ENCODE results near the gene TXNDC5. TPM values are rescaled to one million over a fixed set of nuclear protein-coding genes. Genes with fewer than 3 reads are reported as not detected.
A peak's percentile ranks its signal among the peaks of the same experiment; 100 is the strongest.
"Not testable (repeated sequence)": the region's sequence is repeated elsewhere in the genome, so short reads cannot be mapped to it uniquely, and the experiment has no call there.

Gene TXNDC5
- total RNA-seq, 8 experiments from 2014 or later, result 33.1 to 197 (median 71.2) TPM

- in situ Hi-C loops (cut with MboI; ENCODE audit: low pct_unique_long_range_greater_than_20kb in 2 of 9, low sequenced_read_pairs in 9 of 9, unreplicated experiment in 9 of 9), result loop anchor here in 1 of 9 experiments (25.0 kb wide), 1 partner anchor 163 kb away; the partner anchor contains the start of gene BLOC1S5
- Histone ChIP-seq H3K4me1 (replicated peaks in 1 of 2) (no peaks in the 10 kb centered on the region), H3K27ac (no peak overlapping the region), H3K4me3 (no peak overlapping the region)
- WGBS, 10 experiments, result 60 to 100% (median 83%) methylated on average over 1 to 3 of the region's 5 CpGs; no CpG with 5 or more reads in 2 of the 10 experiments
- ATAC-seq (replicated peaks in 6 of 8), result peak in 1 of 8 experiments; percentile 29
Observed at GRCh38 chr6:7899101-7899888, 11.3 kb downstream of the TXNDC5 start.

GRCh38 chr6:7898193-7898586 lies 12.4 kb downstream of the TXNDC5 start:
- 93 to 100% (median 100%) methylated on average over 1 to 7 of the region's 8 CpGs; no CpG with 5 or more reads in 3 of the 10 experiments for WGBS, 10 experiments
- in situ Hi-C loops (cut with MboI; ENCODE audit: low pct_unique_long_range_greater_than_20kb in 2 of 9, low sequenced_read_pairs in 9 of 9, unreplicated experiment in 9 of 9), result loop anchor here in 1 of 9 experiments (25.0 kb wide), 1 partner anchor 164 kb away; the partner anchor contains the start of gene BLOC1S5
- H3K4me3 ChIP-seq; ATAC-seq (replicated peaks in 6 of 8); H3K4me1 ChIP-seq (replicated peaks in 1 of 2); H3K27ac ChIP-seq: not testable (repeated sequence)

GRCh38 chr6:7897461-7898192 lies 13.0 kb downstream of the TXNDC5 start:
- Histone ChIP-seq H3K4me1 (replicated peaks in 1 of 2) (no peaks in the 10 kb centered on the region), H3K27ac (no peak overlapping the region), H3K4me3 (no peak overlapping the region)
- in situ Hi-C loops (cut with MboI; ENCODE audit: low pct_unique_long_range_greater_than_20kb in 2 of 9, low sequenced_read_pairs in 9 of 9, unreplicated experiment in 9 of 9), result loop anchor here in 1 of 9 experiments (25.0 kb wide), 1 partner anchor 165 kb away; the partner anchor contains the start of gene BLOC1S5
- ATAC-seq (replicated peaks in 6 of 8), result no peak
- 81 to 100% (median 94%) methylated on average over 2 to 8 of the region's 9 CpGs; no CpG with 5 or more reads in 1 of the 10 experiments for WGBS, 10 experiments

- 79 to 100% (median 94%) methylated on average over 2 to 4 of the region's 6 CpGs; no CpG with 5 or more reads in 3 of the 10 experiments for WGBS, 10 experiments
- Histone ChIP-seq H3K4me3 (no peak overlapping the region), H3K27ac (no peak overlapping the region), H3K4me1 (replicated peaks in 1 of 2) (no peaks in the 10 kb centered on the region)
- in situ Hi-C loops (cut with MboI; ENCODE audit: low pct_unique_long_range_greater_than_20kb in 2 of 9, low sequenced_read_pairs in 9 of 9, unreplicated experiment in 9 of 9), result loop anchor here in 1 of 9 experiments (25.0 kb wide), 1 partner anchor 166 kb away; the partner anchor contains the start of gene BLOC1S5
- no peak for ATAC-seq (replicated peaks in 6 of 8)
Observed at GRCh38 chr6:7896465-7896987, 14.1 kb downstream of the TXNDC5 start.

- in situ Hi-C loops (cut with MboI; ENCODE audit: low pct_unique_long_range_greater_than_20kb in 2 of 9, low sequenced_read_pairs in 9 of 9, unreplicated experiment in 9 of 9), result loop anchor here in 1 of 9 experiments (25.0 kb wide), 1 partner anchor 167 kb away; the partner anchor contains the start of gene BLOC1S5
- ATAC-seq (replicated peaks in 6 of 8), result peak in 1 of 8 experiments; percentile 29
Observed at GRCh38 chr6:7895125-7895423, 15.5 kb downstream of the TXNDC5 start.

GRCh38 chr6:7894262-7895124 lies 16.1 kb downstream of the TXNDC5 start:
- 20 to 100% (median 91%) methylated on average over 1 to 11 of the region's 13 CpGs; no CpG with 5 or more reads in 1 of the 10 experiments for WGBS, 10 experiments
- in situ Hi-C loops (cut with MboI; ENCODE audit: low pct_unique_long_range_greater_than_20kb in 2 of 9, low sequenced_read_pairs in 9 of 9, unreplicated experiment in 9 of 9), result loop anchor here in 1 of 9 experiments (25.0 kb wide), 1 partner anchor 168 kb away; the partner anchor contains the start of gene BLOC1S5
- H3K4me1 ChIP-seq (replicated peaks in 1 of 2), result no peaks in the 10 kb centered on the region
- H3K4me3 ChIP-seq, result no peak overlapping the region
- H3K27ac ChIP-seq, result no peak overlapping the region
- no peak for ATAC-seq (replicated peaks in 6 of 8)

More at GRCh38 chr6:7895125-7895423, 15.5 kb downstream of the TXNDC5 start:
- Histone ChIP-seq H3K4me3 (no peak overlapping the region), H3K4me1 (replicated peaks in 1 of 2) (no peaks in the 10 kb centered on the region), H3K27ac (no peak overlapping the region)
- WGBS, 10 experiments, result 75 to 100% (median 81%) methylated on average over 1 to 6 of the region's 7 CpGs; no CpG with 5 or more reads in 4 of the 10 experiments

- in situ Hi-C loops (cut with MboI; ENCODE audit: low pct_unique_long_range_greater_than_20kb in 2 of 9, low sequenced_read_pairs in 9 of 9, unreplicated experiment in 9 of 9), result loop anchor here in 1 of 9 experiments (25.0 kb wide), 1 partner anchor 169 kb away; the partner anchor contains the start of gene BLOC1S5
- H3K4me1 ChIP-seq (replicated peaks in 1 of 2), result no peaks in the 10 kb centered on the region
- H3K4me3 ChIP-seq, result no peak overlapping the region
- WGBS, 10 experiments, result 75 to 100% (median 99%) methylated on average over 1 to 10 of the region's 12 CpGs; no CpG with 5 or more reads in 2 of the 10 experiments
- no peak for ATAC-seq (replicated peaks in 6 of 8)
- H3K27ac ChIP-seq, result no peak overlapping the region
Observed at GRCh38 chr6:7893342-7893741, 17.2 kb downstream of the TXNDC5 start.

- in situ Hi-C loops (cut with MboI; ENCODE audit: low pct_unique_long_range_greater_than_20kb in 2 of 9, low sequenced_read_pairs in 9 of 9, unreplicated experiment in 9 of 9), result loop anchor here in 1 of 9 experiments (25.0 kb wide), 1 partner anchor 170 kb away; the partner anchor contains the start of gene BLOC1S5
- 86 to 100% (median 100%) methylated on average over 1 to 4 of the region's 4 CpGs; no CpG with 5 or more reads in 2 of the 10 experiments for WGBS, 10 experiments
- H3K4me3 ChIP-seq; ATAC-seq (replicated peaks in 6 of 8); H3K4me1 ChIP-seq (replicated peaks in 1 of 2); H3K27ac ChIP-seq: not testable (repeated sequence)
Observed at GRCh38 chr6:7892367-7892766, 18.2 kb downstream of the TXNDC5 start.

GRCh38 chr6:7891078-7891872 lies 19.3 kb downstream of the TXNDC5 start:
- in situ Hi-C loops (cut with MboI; ENCODE audit: low pct_unique_long_range_greater_than_20kb in 2 of 9, low sequenced_read_pairs in 9 of 9, unreplicated experiment in 9 of 9), result loop anchor here in 1 of 9 experiments (25.0 kb wide), 1 partner anchor 171 kb away; the partner anchor contains the start of gene BLOC1S5
- no peak overlapping the region for H3K27ac ChIP-seq
- no peaks in the 10 kb centered on the region for H3K4me1 ChIP-seq (replicated peaks in 1 of 2)
- H3K4me3 ChIP-seq, result no peak overlapping the region
- no peak for ATAC-seq (replicated peaks in 6 of 8)
- WGBS, 10 experiments, result 75 to 100% (median 91%) methylated on average over 1 to 13 of the region's 15 CpGs

GRCh38 chr6:7888587-7889357 lies 21.8 kb downstream of the TXNDC5 start:
- ATAC-seq (replicated peaks in 6 of 8), result no peak
- H3K4me1 ChIP-seq (replicated peaks in 1 of 2), result no peaks in the 10 kb centered on the region
- H3K27ac ChIP-seq, result no peak overlapping the region
- H3K4me3 ChIP-seq, result no peak overlapping the region
- WGBS, 10 experiments, result 73 to 100% (median 90%) methylated on average over 1 to 6 of the region's 25 CpGs; no CpG with 5 or more reads in 5 of the 10 experiments
- in situ Hi-C loops (cut with MboI; ENCODE audit: low pct_unique_long_range_greater_than_20kb in 2 of 9, low sequenced_read_pairs in 9 of 9, unreplicated experiment in 9 of 9), result loop anchor here in 1 of 9 experiments (25.0 kb wide), 1 partner anchor 174 kb away; the partner anchor contains the start of gene BLOC1S5
